RWPE2 (cell line): Measurements from ENCODE around the gene VAC14.

Experiments used
- ATAC-seq: fragments of 200-7000 bp; cut with Tn5 transposase; 3 replicates; pipeline ENCODE4 v1.9.1; 2021; ENCODE audit warnings: low read depth
- DNase-seq: peaks from one replicate; pipeline ENCODE4 v3.0.0-alpha.2; 2020; ENCODE audit warnings: low spot score
- H3K27ac ChIP-seq: fragments of 450-650 bp; 2 replicates; pipeline ENCODE4 v1.5.1; 2017; ENCODE audit warnings: mild to moderate bottlenecking; ENCODE audit not compliant: poor library complexity, severe bottlenecking
- H3K27me3 ChIP-seq: fragments of 250-450 bp; sonication (Bioruptor Pico); 2 replicates; pipeline ENCODE4 v1.5.1; 2021; ENCODE audit warnings: mild to moderate bottlenecking, moderate library complexity; ENCODE audit not compliant: insufficient read depth, poor library complexity, severe bottlenecking
- H3K36me3 ChIP-seq: fragments of 250-450 bp; sonication (Bioruptor Pico); 2 replicates; pipeline ENCODE4 v1.5.1; 2020; ENCODE audit warnings: low read depth, mild to moderate bottlenecking, moderate library complexity
- H3K4me1 ChIP-seq: fragments of 250-450 bp; sonication (Bioruptor Pico); 2 replicates; pipeline ENCODE4 v1.5.1; 2021; ENCODE audit warnings: mild to moderate bottlenecking, moderate library complexity; ENCODE audit not compliant: insufficient read depth, poor library complexity, severe bottlenecking
- H3K4me3 ChIP-seq: fragments of 250-450 bp; sonication (Bioruptor Pico); 2 replicates; pipeline ENCODE4 v1.5.1; 2021; ENCODE audit warnings: mild to moderate bottlenecking, moderate library complexity; ENCODE audit not compliant: severe bottlenecking
- H3K9me3 ChIP-seq: fragments of 250-450 bp; sonication (Bioruptor Pico); 2 replicates; pipeline ENCODE4 v1.5.1; 2021; ENCODE audit warnings: mild to moderate bottlenecking, moderate library complexity; ENCODE audit not compliant: severe bottlenecking
- TF ChIP-seq, protein P1 (sequence below): fragments of 450-650 bp; IDR thresholded peaks from one replicate; pipeline ENCODE4 v1.5.1; 2017; ENCODE audit warnings: mild to moderate bottlenecking, moderate library complexity; ENCODE audit not compliant: poor library complexity, severe bottlenecking

Gene VAC14

DNA sequence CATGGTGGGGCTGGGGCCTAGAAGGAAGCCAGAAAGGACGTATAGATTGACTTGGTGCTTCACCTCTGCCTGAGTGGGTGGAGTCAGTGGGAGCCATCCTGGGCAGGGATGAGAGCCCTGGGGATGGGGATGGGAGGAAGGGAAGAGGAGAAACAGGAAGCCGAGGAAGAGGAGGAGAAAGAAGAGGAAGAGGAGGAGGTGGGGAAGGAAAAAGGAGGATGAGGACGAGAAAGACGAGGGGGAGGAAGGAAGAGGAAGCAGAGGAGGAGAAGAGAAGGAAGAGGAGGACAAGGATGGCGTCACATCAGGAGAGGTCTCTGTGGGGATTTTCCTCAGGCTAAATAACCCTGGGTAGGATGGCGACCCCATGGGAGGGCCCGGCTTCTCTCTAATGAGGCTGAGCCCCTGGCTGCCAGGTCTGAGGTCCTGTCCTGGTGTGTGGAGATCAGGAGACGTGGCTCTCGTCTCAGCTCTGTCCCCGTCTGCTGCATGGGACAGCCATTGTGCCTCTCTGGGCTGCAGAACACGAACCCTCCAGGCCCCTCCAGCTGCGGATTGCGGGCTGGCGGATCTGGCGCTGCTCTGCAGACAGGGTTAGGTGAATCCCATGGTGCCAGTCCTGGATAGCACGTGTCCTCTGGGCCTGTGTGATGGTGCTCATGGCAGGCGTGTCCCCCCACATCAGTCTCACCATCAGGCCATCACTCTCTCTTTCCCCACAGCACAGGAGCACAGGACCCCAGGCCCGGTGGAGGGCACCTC, 79.6 kb downstream of the VAC14 start:
- TF ChIP-seq, protein P1, sequence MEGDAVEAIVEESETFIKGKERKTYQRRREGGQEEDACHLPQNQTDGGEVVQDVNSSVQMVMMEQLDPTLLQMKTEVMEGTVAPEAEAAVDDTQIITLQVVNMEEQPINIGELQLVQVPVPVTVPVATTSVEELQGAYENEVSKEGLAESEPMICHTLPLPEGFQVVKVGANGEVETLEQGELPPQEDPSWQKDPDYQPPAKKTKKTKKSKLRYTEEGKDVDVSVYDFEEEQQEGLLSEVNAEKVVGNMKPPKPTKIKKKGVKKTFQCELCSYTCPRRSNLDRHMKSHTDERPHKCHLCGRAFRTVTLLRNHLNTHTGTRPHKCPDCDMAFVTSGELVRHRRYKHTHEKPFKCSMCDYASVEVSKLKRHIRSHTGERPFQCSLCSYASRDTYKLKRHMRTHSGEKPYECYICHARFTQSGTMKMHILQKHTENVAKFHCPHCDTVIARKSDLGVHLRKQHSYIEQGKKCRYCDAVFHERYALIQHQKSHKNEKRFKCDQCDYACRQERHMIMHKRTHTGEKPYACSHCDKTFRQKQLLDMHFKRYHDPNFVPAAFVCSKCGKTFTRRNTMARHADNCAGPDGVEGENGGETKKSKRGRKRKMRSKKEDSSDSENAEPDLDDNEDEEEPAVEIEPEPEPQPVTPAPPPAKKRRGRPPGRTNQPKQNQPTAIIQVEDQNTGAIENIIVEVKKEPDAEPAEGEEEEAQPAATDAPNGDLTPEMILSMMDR = no peak
- H3K9me3 ChIP-seq = no peaks in the 10 kb centered on the region
- no peak for ATAC-seq

DNA sequence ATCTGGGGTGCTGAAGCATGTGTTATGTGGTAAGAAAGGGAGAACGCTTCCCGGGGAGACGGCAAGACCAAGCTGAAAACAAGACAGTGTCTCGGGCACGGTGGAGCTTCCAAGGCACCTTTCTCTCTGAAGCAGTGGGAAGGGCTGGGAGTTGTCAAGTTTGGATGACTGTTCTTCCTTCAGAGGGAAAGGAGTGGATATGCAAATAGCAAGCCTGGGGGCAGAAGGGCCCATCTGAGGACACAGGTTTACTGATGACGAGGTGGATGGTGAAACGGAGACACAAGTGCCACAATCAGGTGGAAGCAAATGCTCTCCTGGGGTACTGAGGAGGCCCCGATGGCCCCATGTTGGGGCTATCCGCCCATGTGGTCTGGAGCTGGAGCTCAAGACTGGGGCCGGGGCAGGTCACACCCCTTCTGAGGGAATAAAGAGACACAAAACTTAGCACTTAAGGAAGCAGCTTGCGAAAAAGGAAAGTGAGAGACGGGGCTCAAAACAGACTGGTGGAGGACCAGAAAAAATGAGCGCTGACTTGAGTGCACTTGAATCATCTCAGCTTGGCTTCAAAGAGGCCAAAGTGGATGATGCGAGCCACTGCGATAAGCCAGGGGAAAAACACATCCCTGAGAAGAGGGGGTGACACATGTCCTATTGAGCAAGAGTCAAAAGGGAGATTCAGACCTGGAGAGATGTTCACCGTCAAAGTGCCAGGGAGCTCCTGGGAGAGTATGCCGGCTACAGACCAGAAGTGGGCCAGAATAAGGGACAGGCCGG, 80.3 kb downstream of the VAC14 start:
- no peak overlapping the region for H3K27ac ChIP-seq
- DNase-seq (no peak), ATAC-seq (no peak)
- H3K9me3 ChIP-seq = no peaks in the 10 kb centered on the region
- no peaks in the 10 kb centered on the region for H3K27me3 ChIP-seq
- H3K4me3 ChIP-seq = no peak overlapping the region
- TF ChIP-seq, protein P1 = no peak
- H3K36me3 ChIP-seq = no peaks in the 10 kb centered on the region
- peaks cover 6% of the 10 kb centered on the region for H3K4me1 ChIP-seq

More for the DNA sequence above, 79.6 kb downstream of the VAC14 start:
- Histone ChIP-seq H3K36me3 (no peaks in the 10 kb centered on the region), H3K27ac (no peak overlapping the region), H3K4me3 (no peak overlapping the region), H3K4me1 (no peaks in the 10 kb centered on the region), H3K27me3 (no peaks in the 10 kb centered on the region)
- no peak for DNase-seq

DNA sequence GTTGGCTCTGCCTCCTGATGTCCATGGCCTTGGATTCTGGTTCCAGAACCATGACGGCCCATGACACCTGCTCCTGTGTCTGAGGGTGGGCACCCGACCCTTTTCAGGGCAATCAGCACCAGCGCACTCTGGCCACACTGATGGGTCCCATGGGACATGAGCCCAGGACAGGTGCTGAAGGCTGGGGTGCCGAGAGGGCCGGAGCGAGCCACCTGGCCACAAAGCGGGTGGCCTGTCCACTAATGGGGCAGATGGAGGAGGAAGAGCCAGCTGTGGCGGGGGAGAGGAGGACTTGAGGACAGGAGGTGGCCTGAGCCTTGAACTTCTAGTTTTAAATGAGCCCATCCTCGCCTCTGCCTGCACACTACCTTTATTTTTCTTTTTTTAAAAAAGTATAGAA, 83.9 kb downstream of the VAC14 start:
- DNase-seq = no peak
- no peak overlapping the region for H3K4me3 ChIP-seq
- no peaks in the 10 kb centered on the region for H3K27me3 ChIP-seq
- H3K9me3 ChIP-seq = no peaks in the 10 kb centered on the region
- peak overlapping the region; percentile 94 for H3K27ac ChIP-seq
- ATAC-seq = no peak
- H3K36me3 ChIP-seq = no peaks in the 10 kb centered on the region
- peaks cover 31% of the 10 kb centered on the region for H3K4me1 ChIP-seq
- TF ChIP-seq, protein P1 = no peak

DNA sequence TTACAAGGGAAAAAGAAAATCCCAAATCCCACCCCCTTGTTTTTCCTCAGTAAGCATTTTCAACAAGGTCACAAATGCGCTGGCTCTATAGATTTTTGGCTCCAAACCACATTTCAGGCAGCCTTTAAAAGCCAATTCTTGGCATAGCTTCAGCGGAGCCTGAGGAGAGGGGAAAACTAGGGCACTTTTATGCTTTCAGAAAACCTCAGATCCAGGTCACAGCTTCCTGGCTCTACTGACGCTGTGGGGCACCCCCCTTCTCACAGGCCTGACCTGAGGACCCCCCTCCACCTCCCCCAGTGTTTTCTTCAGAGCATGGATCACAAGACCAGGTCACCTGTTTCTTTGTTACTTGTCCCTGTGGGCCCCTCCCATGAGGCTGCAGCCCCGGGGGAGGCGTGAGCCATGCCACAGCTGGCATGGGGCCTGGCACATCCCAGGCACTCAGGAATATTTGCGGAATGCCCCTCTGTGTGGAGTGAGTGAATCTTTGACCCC, 85.0 kb downstream of the VAC14 start:
- Histone ChIP-seq H3K4me1 (peaks cover 31% of the 10 kb centered on the region), H3K9me3 (no peaks in the 10 kb centered on the region), H3K4me3 (no peak overlapping the region), H3K36me3 (no peaks in the 10 kb centered on the region), H3K27me3 (no peaks in the 10 kb centered on the region), H3K27ac (peak overlapping the region; percentile 94)
- DNase-seq = no peak
- TF ChIP-seq, protein P1 = no peak
- no peak for ATAC-seq
